DMS 273 (cell line): ENCODE results near the gene AHCYL2.
"Not testable (repeated sequence)": the region's sequence is repeated elsewhere in the genome, so short reads cannot be mapped to it uniquely, and the experiment has no call there.

Experiments used
- DNase-seq: peaks from one replicate; lab custom pipeline; 2025; ENCODE audit not compliant: unreplicated experiment; lab: John Stamatoyannopoulos, UW

The AHCYL2 gene

DNA sequence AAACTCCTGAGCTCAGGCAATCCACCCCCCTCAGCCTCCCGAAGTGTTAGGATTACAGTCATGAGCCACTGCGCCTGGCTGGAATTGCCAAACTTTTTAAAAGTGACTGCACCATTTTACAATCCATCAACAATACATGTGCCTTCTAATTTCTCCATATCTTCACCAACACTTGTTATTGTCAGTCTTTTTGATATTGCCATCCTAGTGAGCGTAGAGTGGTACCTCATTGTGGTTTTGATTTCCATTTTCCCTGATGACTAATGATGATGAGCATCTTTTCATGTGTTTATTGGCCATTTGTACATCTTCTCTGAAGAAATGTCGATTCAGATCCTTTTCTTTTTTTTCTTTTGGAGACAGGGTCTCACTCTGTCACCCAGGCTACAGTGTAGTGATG lies 187.7 kb downstream of the AHCYL2 start:
- DNase-seq = no peak

DNA sequence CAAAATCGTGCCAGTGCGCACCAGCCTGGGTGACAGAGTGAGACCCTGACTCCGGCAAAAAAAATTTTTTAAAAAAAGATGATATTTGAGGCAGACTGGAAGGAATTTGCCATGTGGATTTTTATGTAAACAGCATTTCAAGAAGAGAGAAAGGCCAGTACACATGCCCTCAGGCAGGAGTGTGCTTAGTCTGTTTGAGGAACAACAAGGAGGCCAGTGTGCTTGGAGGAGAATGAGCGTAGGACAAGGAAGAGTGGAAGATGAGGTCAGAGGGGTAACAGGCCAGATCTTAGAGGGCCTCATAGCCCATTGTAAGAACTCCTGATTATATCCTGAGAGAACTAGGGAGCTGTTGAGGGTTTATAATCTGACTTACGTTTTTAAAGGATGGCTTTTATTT lies 192.2 kb downstream of the AHCYL2 start:
- DNase-seq = no peak

DNA sequence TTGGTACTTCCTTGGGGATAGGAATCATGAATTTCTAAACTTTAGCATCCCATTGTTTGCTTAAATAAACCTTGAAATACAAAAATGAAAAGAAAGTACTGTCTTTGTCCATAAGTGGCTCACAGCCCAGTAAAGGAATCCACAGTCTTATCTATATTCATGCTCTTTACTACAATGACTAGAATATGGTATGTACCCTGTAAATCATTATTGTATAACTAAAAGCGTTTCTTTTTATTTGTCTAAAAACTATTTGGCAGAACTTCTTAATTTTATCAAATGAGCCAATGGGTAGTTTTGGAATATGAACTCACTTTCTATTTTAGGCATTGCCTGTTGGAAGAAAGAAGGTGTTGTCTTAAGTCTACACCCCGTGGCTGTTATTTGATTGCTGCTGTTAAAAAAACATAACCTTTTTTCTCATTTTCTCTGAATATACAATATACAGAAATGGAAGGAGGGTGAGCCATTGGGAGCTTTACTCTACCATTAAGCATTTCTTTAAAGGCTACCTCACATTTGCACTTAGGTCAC lies 197.0 kb downstream of the AHCYL2 start:
- no peak for DNase-seq

- DNase-seq = no peak
Observed at GRCh38 chr7:129422727-129423126, 197.9 kb downstream of the AHCYL2 start.

DNA sequence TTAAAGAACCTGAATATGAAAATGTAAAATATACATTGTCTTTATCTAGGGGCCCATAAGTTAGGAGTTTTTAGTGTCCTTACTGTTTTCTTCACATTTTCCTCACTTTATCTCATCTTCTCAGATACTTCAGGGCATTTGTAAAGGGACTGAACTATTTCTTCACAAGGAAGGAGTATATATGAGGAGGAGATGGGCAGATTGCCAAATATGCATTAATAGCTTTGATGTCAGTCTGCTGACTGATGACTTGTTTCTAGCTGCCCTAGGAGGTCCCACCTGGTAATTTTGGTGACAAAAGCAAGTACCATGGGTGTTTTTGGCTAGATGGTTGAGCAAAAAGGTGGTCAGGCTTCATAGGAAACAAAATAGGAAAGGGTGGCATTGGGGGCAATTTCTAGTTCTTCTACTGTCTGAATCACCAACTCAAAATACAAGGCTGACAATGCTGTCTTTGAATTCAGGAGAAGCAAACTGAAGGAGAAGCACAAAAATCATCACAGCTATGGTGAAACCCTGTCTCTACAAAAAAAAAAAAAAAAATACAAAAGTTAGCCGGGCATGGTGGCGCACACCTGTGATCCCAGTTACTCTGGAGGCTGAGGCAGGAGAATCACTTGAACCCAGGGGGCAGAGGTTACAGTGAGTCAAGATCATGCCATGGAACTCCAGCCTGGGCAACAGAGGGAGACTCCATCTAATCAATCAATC lies 199.0 kb downstream of the AHCYL2 start:
- peak; percentile 63 for DNase-seq

GRCh38 chr7:129426482-129426881 lies 201.7 kb downstream of the AHCYL2 start:
- no peak for DNase-seq

GRCh38 chr7:129427526-129428045 lies 202.8 kb downstream of the AHCYL2 start:
- DNase-seq = no peak

DNA sequence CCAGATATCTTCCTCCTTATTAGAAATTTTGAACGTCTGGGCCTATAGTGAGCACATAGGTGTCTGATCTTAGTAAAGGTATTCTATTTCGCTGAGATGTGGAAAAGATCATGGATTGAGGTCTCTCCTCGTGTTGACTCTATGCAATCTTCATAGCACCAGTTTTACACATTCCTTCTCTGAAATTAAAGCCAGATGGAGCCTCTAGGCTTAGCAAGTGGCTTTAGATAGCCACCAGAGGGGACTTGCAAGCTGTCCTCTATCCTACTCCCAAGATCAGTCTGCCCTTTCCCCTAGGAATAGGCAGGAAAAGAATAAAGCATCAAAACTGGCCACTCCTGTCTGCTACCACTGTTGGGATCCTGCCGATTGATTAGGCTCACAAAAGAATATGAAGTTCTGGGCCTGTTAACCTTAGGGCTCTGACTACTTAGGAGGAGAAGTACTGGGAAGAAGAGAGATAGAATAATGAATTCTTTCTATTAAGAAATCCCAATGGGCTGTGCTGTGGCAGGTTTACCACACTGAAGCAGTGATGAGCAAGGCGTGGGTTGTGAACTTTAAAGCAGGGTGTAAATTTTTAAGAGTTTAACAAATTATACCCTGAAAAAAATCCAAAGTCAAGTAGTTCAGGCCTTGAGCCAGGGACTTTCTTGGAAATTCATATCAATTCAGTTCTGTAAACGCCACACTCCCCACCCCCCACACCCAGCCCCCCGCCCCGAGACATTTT lies 207.2 kb downstream of the AHCYL2 start:
- no peak for DNase-seq

- DNase-seq = peak; percentile 97
Observed at GRCh38 chr7:129433847-129434674, 209.2 kb downstream of the AHCYL2 start, which contains the start of gene STRIP2. TSS of gene STRIP2 (plus strand) at chr7:129434432. CDS start at chr7:129434473, 41 bp downstream.

DNA sequence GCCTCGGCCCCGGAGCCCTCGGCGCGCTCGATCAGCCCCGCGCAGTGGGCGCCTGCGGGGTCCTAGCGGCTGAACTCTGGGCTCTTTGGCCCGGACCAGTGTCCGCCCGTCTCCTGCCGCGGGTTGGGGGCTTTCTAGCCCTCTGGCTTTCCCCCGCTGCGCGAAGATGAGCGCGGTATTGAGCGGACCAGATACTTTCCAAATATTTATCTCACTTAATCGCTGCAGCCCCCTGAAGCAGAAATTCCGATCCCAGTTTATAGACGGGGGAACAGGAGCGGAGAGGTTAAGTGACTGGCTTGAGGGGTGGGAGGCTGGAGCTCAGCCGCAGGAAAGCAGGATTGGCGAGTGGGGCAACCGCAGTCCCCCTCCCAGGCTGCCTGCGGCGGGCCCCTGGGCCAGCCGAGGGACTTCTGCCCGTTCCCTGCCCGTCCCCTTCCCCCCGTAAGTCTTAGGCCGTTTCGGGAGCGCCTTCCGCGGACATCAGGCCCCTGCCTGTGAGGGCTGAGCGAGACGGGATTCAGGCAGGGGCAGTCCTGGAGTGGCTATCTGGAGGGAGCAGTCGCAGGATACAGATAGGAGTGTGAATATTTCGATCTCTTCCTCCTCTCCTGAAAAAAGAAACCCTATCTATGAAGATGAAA lies 210.0 kb downstream of the AHCYL2 start:
- peak; percentile 64 for DNase-seq

DNA sequence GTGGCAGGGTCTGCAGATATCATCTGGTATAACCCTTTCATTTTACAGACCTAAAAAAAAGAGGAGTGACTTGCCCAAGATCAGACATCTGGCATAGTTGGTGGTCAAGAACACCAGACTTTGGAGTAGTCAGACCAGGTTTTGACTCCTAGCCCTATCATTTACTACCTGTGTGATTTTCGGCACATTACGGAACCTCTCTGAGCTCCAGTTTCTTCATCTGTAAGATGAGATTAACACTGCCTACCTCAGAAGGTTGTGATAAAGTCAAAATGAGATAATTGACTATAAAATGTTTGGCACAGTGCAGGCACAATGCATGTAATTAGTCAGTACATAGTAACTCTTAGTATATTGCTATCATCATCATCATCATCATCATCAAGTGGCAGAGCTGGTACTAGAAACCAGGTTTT lies 210.6 kb downstream of the AHCYL2 start:
- DNase-seq = no peak

- no peak for DNase-seq
Observed at GRCh38 chr7:129436335-129436923, 211.6 kb downstream of the AHCYL2 start.

- DNase-seq = no peak
Observed at GRCh38 chr7:129437190-129437589, 212.4 kb downstream of the AHCYL2 start.

DNA sequence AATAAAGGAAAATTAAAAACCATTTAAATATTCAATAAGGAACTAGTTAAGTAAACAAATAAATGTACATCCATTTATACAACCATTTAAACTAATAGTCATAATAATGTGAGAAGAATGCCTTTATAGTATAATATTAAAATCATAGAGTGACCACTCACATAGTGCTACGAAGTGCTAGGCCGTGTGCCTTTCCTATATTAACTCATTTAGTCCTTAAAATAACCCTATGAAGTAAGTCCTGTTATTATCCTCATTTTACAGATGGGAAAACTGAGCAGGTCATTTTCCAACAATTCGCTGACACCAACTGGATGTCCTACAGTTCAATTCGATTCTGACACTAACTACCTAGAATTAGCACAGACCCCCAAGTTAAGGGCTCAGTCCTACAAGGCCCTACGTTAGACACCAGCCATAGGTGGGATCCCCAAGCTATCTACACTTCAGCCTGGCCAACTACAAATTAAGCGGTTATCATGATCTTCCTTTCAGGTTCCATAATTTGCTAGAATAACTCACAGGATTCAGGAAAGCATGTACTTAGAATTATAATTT lies 213.5 kb downstream of the AHCYL2 start:
- no peak for DNase-seq

GRCh38 chr7:129438839-129439651 lies 214.2 kb downstream of the AHCYL2 start:
- DNase-seq = no peak

GRCh38 chr7:129439963-129440625 lies 215.3 kb downstream of the AHCYL2 start:
- DNase-seq = no peak

GRCh38 chr7:129443612-129444011 lies 218.8 kb downstream of the AHCYL2 start:
- no peak for DNase-seq

DNA sequence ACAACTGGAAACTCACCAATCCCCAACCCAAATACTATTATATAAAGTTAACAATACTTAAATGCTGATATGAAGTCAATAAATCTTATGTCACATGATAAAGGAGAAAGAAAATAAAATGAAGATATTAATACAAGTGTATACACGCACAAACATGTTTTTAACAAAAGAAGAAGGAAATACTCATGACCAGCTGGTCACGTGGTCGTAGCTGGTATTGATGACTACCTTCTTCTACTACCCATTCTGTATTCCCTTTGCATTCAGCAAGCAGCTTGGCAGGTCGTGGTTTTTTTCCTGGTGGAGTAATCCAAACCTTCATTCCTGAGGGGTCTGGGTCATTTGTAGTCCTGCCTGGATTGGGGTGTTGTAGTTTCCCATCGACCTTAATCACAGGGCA lies 219.9 kb downstream of the AHCYL2 start:
- not testable (repeated sequence) for DNase-seq
